Epithelial cell of alveolus of lung (primary cell): Measurements from ENCODE around the gene BCL7C. TPM values are rescaled to one million over a fixed set of nuclear protein-coding genes. Genes with fewer than 3 reads are reported as not detected.

Experiments
- total RNA-seq: library from RNA; depleted of rRNA; stranded (reverse); fragments of >200 nt; gene quantifications from 2 replicates; pipeline ENCODE4 v1.2.1, GENCODE V29; 2015

The BCL7C gene
- 31.2 and 55.5 TPM in 2 replicates for total RNA-seq

DNA sequence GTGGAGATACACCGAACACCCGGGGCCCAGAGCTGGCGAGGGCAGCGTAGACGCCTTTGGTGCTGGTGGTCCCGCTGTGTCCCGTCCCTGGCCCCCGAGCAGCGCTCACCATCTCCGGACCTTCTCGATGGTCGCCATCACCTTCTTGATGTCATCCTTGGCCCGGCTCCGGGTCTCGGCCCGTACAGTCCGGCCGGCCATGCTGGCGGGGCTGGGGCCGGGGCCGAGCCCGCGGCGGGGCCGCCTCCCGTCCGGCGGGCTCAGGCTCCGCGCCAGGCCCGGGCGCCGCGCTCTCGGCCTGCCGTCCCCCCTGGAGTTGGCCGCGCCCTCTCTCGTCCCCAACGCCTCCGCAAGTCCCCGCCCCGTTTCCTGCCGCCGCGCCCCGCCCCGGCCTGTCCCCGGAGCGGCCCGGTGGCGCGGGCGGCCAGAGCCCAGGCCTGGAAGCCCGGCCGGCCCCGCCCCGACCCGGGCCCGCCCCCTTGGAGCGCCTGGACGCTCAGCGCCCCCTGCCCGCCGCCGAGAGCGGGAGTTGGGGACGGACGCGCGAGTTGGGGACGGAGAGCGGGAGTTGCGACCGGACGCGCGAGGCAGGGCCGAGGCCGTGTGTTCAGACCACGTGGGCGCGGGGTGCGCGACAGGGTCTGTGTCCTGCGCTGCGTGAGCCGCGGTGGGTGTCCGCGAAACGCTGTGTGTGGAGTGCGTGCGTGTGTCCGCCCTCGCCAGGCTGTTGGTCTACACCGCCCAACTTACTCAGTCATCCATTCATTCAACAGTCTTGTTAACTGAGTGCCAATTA is at the start of gene BCL7C:
TSS of gene BCL7C (minus strand) at position 334 of the 796 bp plus-strand sequence. CDS start at position 201, 133 bp downstream.

DNA sequence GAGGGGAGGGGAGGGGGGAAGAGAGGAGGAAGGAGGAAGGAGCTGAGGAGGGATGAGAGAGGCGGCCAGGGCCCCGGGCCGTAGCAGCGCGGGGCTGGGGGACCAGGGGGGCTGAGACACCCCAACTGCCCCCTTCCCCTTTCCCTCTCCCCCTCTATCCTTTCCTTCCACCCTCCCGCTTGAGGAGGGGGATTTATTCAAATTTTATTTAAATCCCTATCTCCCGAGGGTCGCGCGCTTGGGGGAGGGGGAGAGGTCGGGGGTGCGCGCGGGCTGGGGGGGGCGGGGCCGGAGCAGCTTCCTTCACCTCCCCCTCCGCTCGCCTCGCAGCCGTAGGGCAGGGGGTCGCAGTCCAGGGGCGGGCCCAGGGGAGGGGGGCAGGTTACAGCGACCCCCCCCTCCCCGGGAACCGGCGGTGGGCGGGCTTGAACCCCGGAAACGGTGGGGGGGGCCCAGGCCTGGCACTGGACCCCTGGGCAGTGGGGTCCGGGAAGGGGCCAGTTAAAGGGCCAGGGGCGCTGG is 29.7 kb upstream of the BCL7C start, which contains the start of gene FBXL19:
TSS of gene FBXL19 (plus strand) at position 19 of the 522 bp plus-strand sequence. CDS start 2,183 bp downstream, outside the sequence.

DNA sequence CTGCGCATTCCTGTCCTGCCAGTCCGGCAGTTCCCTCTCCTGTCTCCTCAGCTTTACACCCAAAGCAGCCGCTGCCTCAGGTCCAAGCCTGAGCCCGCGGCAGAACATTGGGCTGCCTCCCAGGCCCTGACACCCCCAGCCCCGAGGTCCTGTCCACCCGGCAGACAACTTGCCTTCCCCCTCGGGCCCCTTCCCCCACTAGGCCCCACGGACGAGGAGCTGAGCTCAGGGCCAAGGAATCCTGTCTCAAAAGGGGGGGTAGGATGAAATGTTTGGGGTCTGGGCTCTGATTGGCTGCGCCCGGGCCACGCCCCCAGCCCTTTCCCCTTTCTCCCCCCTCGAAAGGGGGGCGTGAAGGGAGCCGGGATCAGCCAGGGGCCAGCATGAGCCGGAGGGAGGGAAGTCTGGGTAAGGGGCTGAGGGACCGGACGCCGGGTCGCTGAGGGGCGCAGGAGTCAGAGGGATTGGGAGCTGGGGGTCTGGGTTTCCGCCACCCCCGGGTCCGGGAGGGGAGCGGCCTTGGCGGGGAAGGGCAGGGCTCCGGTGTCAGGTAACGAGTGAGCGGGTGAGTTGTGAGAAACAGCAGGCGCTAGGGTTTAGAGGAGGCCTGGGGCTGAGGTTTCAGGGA is 2.5 kb upstream of the BCL7C start, which contains the start of gene CTF1:
TSS of gene CTF1 (plus strand) at position 354 of the 628 bp plus-strand sequence. CDS start at position 384, 30 bp downstream.

Other genes starting within 250 kb of the BCL7C start
- gene PRR14, start 243.1 kb downstream of the BCL7C start, total RNA-seq = 18.5 and 27.5 TPM in 2 replicates
- 28.4 and 40.0 TPM in 2 replicates for gene FBRS, start 235.6 kb downstream of the BCL7C start, total RNA-seq
- gene SRCAP, start 194.9 kb downstream of the BCL7C start, total RNA-seq = 14.7 and 25.2 TPM in 2 replicates
- gene PHKG2, start 145.7 kb downstream of the BCL7C start, total RNA-seq = 22.7 and 24.2 TPM in 2 replicates
- gene CFAP119, start 132.0 kb downstream of the BCL7C start, total RNA-seq = 0.40 and 3.0 TPM in 2 replicates
- gene RNF40, start 131.8 kb downstream of the BCL7C start, total RNA-seq = 49.6 and 90.0 TPM in 2 replicates
- gene ZNF629, start 106.9 kb downstream of the BCL7C start, total RNA-seq = 12.2 and 32.1 TPM in 2 replicates
- gene CTF1, start 2.5 kb upstream of the BCL7C start, total RNA-seq = 3.4 and 5.2 TPM in 2 replicates
- gene FBXL19, start 29.5 kb upstream of the BCL7C start, total RNA-seq = 21.2 and 26.6 TPM in 2 replicates
- gene ORAI3, start 55.0 kb upstream of the BCL7C start, total RNA-seq = 39.7 and 90.1 TPM in 2 replicates
- gene SETD1A, start 63.7 kb upstream of the BCL7C start, total RNA-seq = 3.5 and 4.4 TPM in 2 replicates
- 13.2 and 22.6 TPM in 2 replicates for gene HSD3B7, start 91.1 kb upstream of the BCL7C start, total RNA-seq
- 0.91 and 7.0 TPM in 2 replicates for gene STX1B, start 116.6 kb upstream of the BCL7C start, total RNA-seq
- 15.5 and 21.8 TPM in 2 replicates for gene STX4, start 139.5 kb upstream of the BCL7C start, total RNA-seq
- gene ZNF668, start 180.2 kb upstream of the BCL7C start, total RNA-seq = 10.5 and 15.1 TPM in 2 replicates
- 10.0 and 17.1 TPM in 2 replicates for gene ZNF646, start 180.3 kb upstream of the BCL7C start, total RNA-seq
- 0.52 and 8.1 TPM in 2 replicates for gene PRSS53, start 194.9 kb upstream of the BCL7C start, total RNA-seq
- 269 and 310 TPM in 2 replicates for gene VKORC1, start 200.7 kb upstream of the BCL7C start, total RNA-seq
- 80.2 and 85.1 TPM in 2 replicates for gene BCKDK, start 214.3 kb upstream of the BCL7C start, total RNA-seq
- gene KAT8, start 223.6 kb upstream of the BCL7C start, total RNA-seq = 22.1 and 43.8 TPM in 2 replicates
- gene PRSS8, start 241.7 kb upstream of the BCL7C start, total RNA-seq = 4.1 TPM in 1 of 2 replicates, not detected in the other